ENCODE results near the gene PFKM.

PFKM gene

DNA sequence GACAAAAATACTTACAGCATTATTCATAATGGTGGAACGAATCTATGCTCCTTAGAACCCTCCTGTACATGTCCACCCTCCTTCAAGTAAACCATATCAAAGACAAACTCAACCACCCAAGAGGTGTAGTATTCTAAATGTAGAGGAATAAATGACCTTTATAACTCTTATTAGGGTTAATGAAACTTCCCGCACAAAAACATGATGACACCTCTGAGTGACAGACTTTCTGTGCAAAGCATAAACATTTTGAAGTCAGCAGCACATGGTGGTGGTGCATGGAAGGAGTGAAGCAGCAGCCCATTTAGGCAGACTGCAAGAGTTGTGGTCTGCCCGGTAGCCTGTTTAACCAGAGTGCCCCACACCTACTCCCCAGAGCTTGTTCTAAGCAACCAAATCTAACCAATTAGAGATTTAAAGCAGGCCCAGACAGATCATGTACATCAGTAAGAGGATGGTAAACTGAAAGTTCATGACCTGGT, 38.8 kb downstream of the PFKM start:
- DNase-seq, result no peak

DNA sequence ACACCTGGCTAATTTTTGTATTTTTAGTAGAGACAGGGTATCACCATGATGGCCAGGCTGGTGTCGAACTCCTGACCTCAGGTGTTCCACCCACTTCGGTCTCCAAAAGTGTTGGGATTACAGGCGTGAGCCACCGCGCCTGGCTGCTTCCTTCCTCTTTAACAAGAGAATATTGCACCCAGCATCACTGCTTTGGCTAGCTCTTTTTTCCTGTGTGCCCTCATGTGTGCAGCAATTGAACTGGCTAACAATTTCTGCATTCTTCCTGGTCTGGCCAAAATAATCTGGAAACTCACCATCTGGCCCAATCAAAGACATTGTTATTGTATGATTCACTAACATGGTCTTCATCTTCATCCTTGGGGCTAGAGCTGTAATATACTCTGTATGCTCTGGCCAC, 40.9 kb downstream of the PFKM start:
- DNase-seq, result peak; percentile 32

DNA sequence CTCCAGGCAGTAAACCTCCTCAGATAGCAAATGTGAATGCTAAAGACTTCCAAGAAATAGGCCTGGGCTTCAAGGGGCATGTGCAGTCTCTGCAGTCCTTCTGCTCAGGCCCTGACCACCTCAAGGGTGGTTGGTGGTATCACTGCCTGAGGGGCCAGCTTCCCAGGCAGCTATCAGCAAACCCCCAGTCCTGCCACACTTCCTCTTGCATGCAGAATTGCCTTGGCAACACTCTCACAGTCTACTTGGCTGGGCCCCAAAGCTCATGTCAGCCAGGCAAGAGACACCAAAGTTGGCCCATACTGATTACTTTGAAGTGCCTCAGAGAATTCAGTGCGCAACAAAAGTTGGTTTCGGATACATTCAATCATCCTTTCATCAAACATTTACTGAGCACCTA, 41.6 kb downstream of the PFKM start:
- DNase-seq, result peak; percentile 52

GRCh38 chr12:48163150-48163747, 44.1 kb downstream of the PFKM start:
- DNase-seq, result peak; percentile 9

GRCh38 chr12:48164451-48164850, 45.3 kb downstream of the PFKM start:
- no peak for DNase-seq

DNA sequence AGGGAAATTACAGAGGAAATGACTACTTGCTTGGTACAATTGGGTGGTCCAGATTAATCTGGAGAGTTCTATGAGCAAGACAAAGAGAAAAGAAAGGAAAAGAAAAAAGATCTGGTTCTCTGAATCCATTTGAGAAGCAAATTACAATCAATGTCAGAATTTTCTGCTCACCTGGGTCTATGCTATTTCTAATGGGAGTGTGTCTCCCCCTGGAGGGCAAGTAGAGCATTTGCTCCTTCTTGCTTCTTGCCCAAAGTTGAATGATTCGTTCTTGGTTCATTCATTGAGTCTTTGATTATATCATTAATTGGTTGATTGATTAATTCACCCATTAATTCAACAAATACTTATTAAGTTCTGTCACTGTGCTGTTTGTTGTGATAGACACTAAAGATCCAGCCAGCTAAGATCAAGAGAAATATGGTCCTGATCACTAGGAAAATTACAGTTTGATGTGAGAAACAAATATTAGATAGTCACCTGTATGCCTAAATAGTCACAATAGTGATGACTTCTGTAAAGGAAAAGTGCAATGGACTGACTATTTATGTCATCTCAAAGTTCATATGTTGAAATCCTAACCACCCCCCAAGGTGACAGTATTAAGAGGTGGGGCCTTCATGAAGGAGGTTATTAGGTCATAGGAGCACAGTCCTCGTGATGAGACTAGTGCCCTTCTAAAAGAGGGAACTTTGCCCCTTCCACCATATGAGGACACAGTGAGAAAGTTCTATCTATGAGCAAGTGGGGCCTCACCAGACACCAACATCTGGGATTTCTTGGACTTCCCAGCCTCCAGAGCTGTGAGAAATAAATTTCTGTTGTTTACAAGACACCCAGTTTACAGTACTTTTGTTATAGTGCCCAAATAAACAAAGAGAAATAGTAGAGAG, 46.2 kb downstream of the PFKM start:
- DNase-seq, result peak; percentile 59

DNA sequence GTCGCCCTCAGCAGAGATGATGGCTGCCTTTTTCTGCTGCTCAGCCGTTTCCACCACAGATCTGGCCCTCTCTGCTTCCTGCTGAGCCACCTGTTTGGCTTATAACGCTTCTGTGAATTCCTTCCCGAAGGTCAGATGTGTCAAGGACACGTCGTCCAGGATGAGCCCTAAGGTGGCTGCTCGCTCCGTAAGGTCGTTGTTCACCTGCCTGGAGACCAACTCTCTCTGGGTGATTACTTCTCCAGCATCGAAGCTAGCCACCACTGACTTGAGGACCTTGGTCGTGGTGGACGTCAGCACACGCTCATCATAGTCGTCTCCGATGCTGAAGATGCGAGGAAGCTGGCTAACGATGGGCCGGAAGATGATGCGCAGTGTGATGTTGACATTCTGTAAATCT, 49.8 kb downstream of the PFKM start:
- peak; percentile 48 for DNase-seq

- peak; percentile 20 for DNase-seq
These were observed 56.7 kb downstream of the PFKM start for GRCh38 chr12:48175613-48176416.

DNA sequence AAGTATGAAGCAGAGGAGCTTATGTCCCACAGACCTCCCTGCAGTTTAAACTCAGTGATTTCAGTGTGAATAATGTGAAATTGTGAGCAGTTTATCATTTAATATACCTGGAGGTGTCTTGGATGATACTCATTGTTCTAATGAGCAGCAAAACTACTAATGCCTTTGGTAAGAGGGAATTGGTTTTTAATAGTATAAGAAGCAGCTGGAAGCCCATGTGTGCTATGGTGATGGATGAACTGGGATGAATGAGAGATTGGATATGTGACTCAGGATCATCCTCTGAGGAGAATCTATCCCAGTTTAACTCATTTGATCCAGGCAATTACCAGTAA, 57.2 kb downstream of the PFKM start:
- DNase-seq, result peak; percentile 5

DNA sequence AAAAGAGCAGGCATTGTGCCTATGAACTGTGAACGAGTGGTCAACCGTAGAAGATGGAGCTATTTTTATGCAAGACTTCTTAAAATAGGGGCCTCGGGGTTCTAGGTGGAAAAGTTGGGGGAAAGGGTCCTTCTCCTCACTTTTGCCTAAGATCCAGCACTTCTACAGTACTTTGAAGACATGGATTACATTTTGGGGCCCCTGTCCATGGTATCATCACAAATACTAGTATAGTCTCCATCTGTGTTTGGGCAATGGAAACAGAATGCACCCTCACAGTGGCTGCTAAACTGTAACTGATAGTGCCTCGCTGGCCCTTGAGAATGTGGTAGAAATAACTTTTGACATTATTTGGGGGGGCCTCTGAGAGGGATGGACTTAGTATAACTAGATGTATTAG, 58.8 kb downstream of the PFKM start:
- peak; percentile 40 for DNase-seq

- DNase-seq, result no peak
These were observed 60.3 kb downstream of the PFKM start for GRCh38 chr12:48179466-48179865.

GRCh38 chr12:48180424-48180823, 61.3 kb downstream of the PFKM start:
- no peak for DNase-seq

GRCh38 chr12:48180857-48181495, 61.8 kb downstream of the PFKM start:
- DNase-seq, result peak; percentile 45

DNA sequence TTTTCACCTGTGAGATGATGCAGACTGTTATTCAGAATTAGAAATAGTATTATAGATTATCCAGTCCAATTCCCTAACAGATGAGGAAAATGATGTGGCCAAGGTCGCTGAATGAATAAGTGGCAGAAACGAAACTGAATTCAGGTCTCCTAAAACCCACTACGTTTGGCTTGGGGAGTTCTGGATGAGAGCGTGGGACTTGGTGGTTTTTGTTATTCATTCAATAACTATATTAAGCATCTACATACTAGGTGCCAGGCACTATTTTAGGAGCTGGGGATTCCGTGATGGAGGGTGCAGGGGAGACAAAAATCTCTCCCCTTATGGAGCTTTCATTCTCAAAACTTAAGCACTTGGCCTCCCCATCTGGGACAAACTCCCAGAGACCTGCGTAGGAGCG, 63.5 kb downstream of the PFKM start:
- no peak for DNase-seq

DNA sequence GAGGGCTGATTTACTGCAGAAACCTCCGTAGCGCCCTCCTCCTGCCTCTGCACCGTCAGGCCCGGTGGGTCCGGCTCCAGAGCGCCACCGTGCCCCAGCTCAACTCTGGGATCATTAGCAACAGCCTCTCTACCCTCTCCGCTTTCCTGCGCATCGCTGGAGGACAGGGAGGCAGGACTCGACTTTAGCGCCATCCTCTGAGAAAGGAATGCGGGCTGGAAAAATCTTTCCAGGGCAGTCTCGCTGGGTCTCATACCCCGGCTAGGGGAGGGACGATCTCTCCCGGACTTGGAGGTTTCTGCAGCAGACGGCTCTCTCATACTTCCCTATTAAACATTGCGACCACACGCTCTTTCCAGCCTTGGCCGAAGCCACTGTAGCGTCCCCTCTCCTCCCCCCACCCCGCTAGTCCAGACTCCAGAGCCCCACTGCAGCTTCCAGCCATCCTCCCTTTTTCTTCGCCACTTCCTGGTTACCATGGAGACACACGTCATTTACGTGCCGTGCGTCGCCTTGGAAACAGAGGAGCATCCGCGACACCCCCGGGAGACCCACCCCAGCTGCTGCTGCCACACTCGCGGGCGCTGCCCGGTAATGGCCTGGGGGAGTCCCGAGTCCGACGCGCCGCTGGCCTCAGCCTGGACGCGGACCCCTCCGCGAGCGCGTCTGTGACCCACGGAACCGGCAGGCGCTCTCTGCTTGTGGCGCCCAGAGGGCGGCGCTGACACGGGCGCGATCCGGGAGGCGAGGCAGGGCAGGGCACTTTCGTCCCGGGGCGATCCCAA, 64.1 kb downstream of the PFKM start, which contains the start of gene CCDC184:
TSS of gene CCDC184 (plus strand) at position 554 of the 785 bp plus-strand sequence. CDS start 479 bp downstream, outside the sequence.
- DNase-seq, result peak; percentile 91

- no peak for DNase-seq
These were observed 64.8 kb downstream of the PFKM start for GRCh38 chr12:48183876-48184548.

GRCh38 chr12:48184549-48184922, 65.4 kb downstream of the PFKM start:
- DNase-seq, result peak; percentile 57

- peak; percentile 51 for DNase-seq
These were observed 66.2 kb downstream of the PFKM start for GRCh38 chr12:48185181-48185919.

GRCh38 chr12:48187916-48188695, 68.9 kb downstream of the PFKM start:
- DNase-seq, result peak; percentile 48

Measured in islet precursor cell (in vitro differentiated cells).